HG03520 (cell line): ENCODE measurements around the gene PNMA1.

Experiments used
- ATAC-seq: cut with Tn5 transposase; IDR thresholded peaks from one replicate; pipeline ENCODE4 v1.9.1; 2021; ENCODE audit warnings: mild to moderate bottlenecking, moderate library complexity; ENCODE audit not compliant: unreplicated experiment

The PNMA1 gene

DNA sequence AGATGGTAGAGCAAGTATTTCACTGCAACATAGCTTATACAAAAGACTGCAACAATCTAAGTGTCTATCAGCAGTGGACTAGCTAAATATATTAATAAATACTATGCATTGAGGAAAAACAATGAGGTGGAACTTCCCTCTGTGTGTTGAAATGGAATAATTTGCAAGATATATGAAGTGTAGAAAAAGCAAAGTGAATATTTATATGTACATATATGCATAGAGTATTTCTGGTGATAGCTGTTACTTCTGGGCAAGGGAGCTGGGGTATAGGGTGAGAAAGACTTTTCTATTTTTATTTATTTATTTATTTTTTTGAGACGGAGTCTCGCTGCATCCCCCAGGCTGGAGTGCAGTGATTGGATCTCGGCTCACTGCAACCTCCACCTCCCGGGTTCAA is 35.5 kb downstream of the PNMA1 start:
- ATAC-seq: no peak

DNA sequence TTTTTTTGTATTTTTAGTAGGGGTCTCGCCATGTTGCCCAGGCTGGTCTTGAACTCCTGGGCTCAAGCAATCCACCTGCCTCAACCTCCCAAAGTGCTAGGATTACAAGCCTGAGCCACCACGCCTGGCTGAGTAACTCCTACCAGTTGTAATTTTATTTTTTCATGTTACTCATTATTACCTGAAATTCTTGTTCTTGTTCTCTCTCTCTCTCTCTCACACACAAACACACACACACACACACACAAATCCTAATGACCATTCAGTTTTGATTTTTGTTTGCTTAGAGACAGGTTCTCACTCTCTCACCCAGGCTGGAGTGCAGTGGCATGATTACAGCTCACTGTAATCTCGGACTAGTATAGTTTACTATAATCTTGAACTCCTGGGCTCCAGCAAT is 39.2 kb downstream of the PNMA1 start:
- ATAC-seq: no peak

DNA sequence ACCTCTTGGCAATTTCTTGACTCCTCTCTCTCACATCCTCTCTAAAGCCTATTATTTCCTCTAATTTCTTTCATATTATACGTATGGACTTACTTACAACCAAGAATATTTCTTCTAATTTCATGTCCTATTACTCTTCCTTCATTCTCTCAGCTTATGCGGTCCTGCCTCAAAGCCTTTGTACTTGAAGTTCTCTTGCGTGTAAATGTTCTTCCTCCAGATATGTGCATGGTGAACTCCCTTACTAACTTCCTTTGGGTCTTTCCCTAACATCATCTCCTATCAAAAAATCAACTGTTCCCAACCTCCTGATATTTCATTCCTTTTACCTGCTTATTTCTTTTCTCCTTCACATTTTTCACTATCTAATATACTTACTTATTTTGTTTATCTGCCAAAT is 46.3 kb downstream of the PNMA1 start:
- no peak for ATAC-seq

DNA sequence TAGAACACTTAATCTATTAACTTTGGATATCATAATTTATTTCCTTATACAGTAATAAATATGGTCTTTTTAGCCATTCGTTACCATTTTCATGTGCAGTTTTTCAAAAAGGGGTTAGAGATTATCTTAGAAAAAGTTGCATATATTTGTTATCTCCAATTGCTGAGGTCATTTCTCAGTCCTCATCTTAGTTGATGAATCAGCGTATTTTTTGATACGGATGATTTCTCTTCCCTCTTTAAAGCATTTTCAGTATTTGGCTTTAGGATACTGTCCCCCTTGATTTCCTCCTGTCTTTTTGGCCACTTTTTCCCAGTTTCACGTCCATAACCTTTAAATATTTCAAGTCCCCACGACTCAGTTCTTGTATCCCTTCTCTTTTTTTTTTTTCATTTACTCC is 47.6 kb downstream of the PNMA1 start:
- ATAC-seq: no peak

GRCh38 chr14:73665130-73665529 is 49.1 kb downstream of the PNMA1 start:
- ATAC-seq: no peak

GRCh38 chr14:73663548-73664212 is 50.5 kb downstream of the PNMA1 start:
- ATAC-seq: no peak

- no peak for ATAC-seq
Observed at GRCh38 chr14:73662487-73662943, 51.7 kb downstream of the PNMA1 start.

- no peak for ATAC-seq
Observed at GRCh38 chr14:73661872-73662271, 52.3 kb downstream of the PNMA1 start.
